HG03571 (cell line): ENCODE measurements around the gene DEDD2.

ENCODE experiments used
- ATAC-seq: cut with Tn5 transposase; IDR thresholded peaks from one replicate; pipeline ENCODE4 v1.9.1; 2021; ENCODE audit not compliant: unreplicated experiment

The DEDD2 gene

GRCh38 chr19:42229855-42230351 lies 12.4 kb upstream of the DEDD2 start:
- no peak for ATAC-seq

- ATAC-seq: no peak
Observed at GRCh38 chr19:42229301-42229854, 11.9 kb upstream of the DEDD2 start.

- ATAC-seq: no peak
Observed at GRCh38 chr19:42228641-42229040, 11.2 kb upstream of the DEDD2 start.

- no peak for ATAC-seq
Observed at GRCh38 chr19:42226886-42227285, 9.4 kb upstream of the DEDD2 start.

GRCh38 chr19:42225718-42226292 lies 8.3 kb upstream of the DEDD2 start:
- ATAC-seq: no peak

- no peak for ATAC-seq
Observed at GRCh38 chr19:42224940-42225717, 7.7 kb upstream of the DEDD2 start.

- no peak for ATAC-seq
Observed at GRCh38 chr19:42220751-42221097, 3.2 kb upstream of the DEDD2 start.

GRCh38 chr19:42219812-42220750 lies 2.6 kb upstream of the DEDD2 start, which contains the start of gene ZNF526:
Gene ZNF526 (plus strand): TSS chr19:42220312. CDS start chr19:42224404, 4,092 bp downstream.
- ATAC-seq: peak; percentile 64

- no peak for ATAC-seq
Observed at GRCh38 chr19:42216653-42217519, 591 bp downstream of the DEDD2 start.

GRCh38 chr19:42214810-42215485 lies 2.5 kb downstream of the DEDD2 start:
- no peak for ATAC-seq

GRCh38 chr19:42212886-42213285 lies 4.6 kb downstream of the DEDD2 start:
- no peak for ATAC-seq

GRCh38 chr19:42208612-42209011 lies 8.9 kb downstream of the DEDD2 start:
- ATAC-seq: no peak

GRCh38 chr19:42207767-42208271 lies 9.7 kb downstream of the DEDD2 start:
- ATAC-seq: no peak

- no peak for ATAC-seq
Observed at GRCh38 chr19:42206871-42207755, 10.4 kb downstream of the DEDD2 start.

GRCh38 chr19:42204664-42205063 lies 12.8 kb downstream of the DEDD2 start:
- no peak for ATAC-seq

- no peak for ATAC-seq
Observed at GRCh38 chr19:42203700-42204099, 13.8 kb downstream of the DEDD2 start.

- ATAC-seq: no peak
Observed at GRCh38 chr19:42202290-42202880, 15.1 kb downstream of the DEDD2 start.
